Activated T-cell treated with anti-CD3 and anti-CD28 coated beads, Interleukin-2, amount 50 U/mL, for 72 hours (primary cell): Measurements from ENCODE around the gene FOXN4. TPM values are rescaled to one million over a fixed set of nuclear protein-coding genes. Genes with fewer than 3 reads are reported as not detected.
"Not testable (repeated sequence)": the region's sequence is repeated elsewhere in the genome, so short reads cannot be mapped to it uniquely, and the experiment has no call there.

Experiments used
- ATAC-seq, 2 donors: fragments of 150-1000 bp; cut with Tn5 transposase; replicated peaks in 1 of 2; 2 replicates each; pipeline ENCODE4 v1.10.0; 2021; ENCODE audit warnings: moderate library complexity in 2 of 2, mild to moderate bottlenecking in 1 of 2
- DNase-seq, 2 donors: peaks; one replicate each; pipeline ENCODE4 v3.0.0; 2021 to 2022; ENCODE audit warnings: mixed read lengths in 1 of 2
- H3K27ac Mint-ChIP-seq: one replicate; pipeline ENCODE4 v1.8.0; 2022; ENCODE audit warnings: mild to moderate bottlenecking, moderate library complexity, mixed read lengths
- H3K27me3 Mint-ChIP-seq: one replicate; pipeline ENCODE4 v1.8.0; 2022; ENCODE audit warnings: low read depth, mixed read lengths
- H3K36me3 Mint-ChIP-seq, 2 donors: one replicate each; pipeline ENCODE4 v1.8.0; 2022; ENCODE audit warnings: mixed read lengths in 2 of 2, mild to moderate bottlenecking in 1 of 2; ENCODE audit not compliant: insufficient read depth in 2 of 2
- H3K4me1 Mint-ChIP-seq: one replicate; pipeline ENCODE4 v1.8.0; 2022; ENCODE audit warnings: low read depth, mixed read lengths
- H3K4me3 Mint-ChIP-seq, 2 donors: one replicate each; pipeline ENCODE4 v1.8.0; 2022; ENCODE audit warnings: mild to moderate bottlenecking in 2 of 2, mixed read lengths in 2 of 2, moderate library complexity in 2 of 2
- H3K9me3 Mint-ChIP-seq, 2 donors: one replicate each; pipeline ENCODE4 v1.8.0; 2022; ENCODE audit warnings: mixed read lengths in 2 of 2
- total RNA-seq, 2 donors: library from RNA; stranded (reverse); gene quantifications; one replicate each; pipeline ENCODE4 v1.2.3, GENCODE V29; 2022

The FOXN4 gene
- total RNA-seq, 2 donors from 2014 or later, result not detected

DNA sequence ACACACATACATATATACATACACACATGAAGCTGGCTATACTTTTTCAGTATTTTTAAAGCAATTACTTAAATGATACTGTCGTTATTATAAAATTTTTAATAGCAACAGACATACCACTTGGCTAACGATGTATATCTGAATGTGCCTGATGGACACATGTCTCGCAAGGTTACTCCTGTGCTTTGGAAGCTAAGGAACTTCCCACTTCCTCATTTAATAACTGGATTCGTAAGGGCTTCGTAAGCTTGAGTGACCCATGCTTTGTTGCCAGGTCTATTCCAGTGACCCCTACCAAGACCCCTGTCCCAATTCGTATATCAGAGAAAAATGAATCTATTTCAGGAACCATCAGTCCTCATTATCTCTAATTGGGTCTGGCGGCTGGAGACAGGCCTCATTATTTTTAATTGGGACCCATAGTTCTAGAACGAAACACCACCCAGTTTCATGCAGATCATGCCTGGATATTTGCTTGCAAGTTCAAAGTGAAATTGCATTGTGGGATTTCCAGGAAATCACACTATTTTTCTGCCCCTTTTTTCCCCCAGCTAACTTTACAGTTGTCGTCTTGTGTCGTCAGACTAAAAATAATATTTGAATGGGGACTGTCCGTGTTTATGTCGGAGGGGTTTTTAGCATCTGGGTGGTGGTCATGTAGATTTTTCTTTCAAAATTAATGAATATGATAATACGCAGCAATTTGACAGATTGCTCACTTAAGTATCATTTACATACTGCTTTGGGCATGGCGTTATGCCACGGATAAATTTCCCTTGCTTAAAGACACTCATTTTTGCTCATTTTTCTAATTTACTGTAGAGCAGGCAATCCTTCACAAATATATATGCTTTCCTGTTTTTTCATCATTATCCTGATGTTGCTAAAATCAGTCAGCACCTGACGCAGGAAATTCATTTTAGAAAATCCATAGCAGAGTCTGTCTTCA, 21.5 kb upstream of the FOXN4 start:
- no peak overlapping the region for H3K27ac Mint-ChIP-seq
- no peak for DNase-seq
- ATAC-seq, result no peak
- no peak overlapping the region for H3K4me3 Mint-ChIP-seq
- H3K4me1 Mint-ChIP-seq, result no peaks in the 10 kb centered on the region
- no peaks in the 10 kb centered on the region for H3K9me3 Mint-ChIP-seq
- no peaks in the 10 kb centered on the region for H3K36me3 Mint-ChIP-seq
- no peaks in the 10 kb centered on the region for H3K27me3 Mint-ChIP-seq

DNA sequence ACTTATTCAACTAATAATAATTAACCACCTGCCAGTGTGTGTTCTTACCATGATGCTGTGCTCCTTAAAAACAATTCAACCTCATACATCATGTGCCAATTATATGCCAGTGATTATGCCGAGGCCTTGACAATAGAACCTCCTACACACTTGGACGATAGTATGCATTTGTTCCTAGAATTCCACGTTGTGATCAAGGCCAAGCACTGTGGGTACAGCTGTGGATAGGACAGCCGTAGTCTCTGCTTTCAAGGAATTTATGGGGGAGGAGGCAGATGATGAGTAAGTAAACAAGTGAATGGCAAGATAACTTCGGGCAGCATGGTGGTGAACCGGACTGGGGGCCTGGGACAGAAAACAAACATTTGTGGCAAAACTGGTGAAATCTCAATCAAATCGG, 20.6 kb upstream of the FOXN4 start:
- no peak for DNase-seq
- peaks cover 4% of the 10 kb centered on the region for H3K27me3 Mint-ChIP-seq
- H3K27ac Mint-ChIP-seq, result no peak overlapping the region
- ATAC-seq, result no peak
- no peaks in the 10 kb centered on the region for H3K36me3 Mint-ChIP-seq
- H3K4me1 Mint-ChIP-seq, result no peaks in the 10 kb centered on the region
- H3K4me3 Mint-ChIP-seq, result no peak overlapping the region
- no peaks in the 10 kb centered on the region for H3K9me3 Mint-ChIP-seq

GRCh38 chr12:109329003-109329402, 19.9 kb upstream of the FOXN4 start:
- DNase-seq, result no peak
- Mint-ChIP-seq H3K9me3 (no peaks in the 10 kb centered on the region), H3K4me1 (no peaks in the 10 kb centered on the region), H3K4me3 (no peak overlapping the region), H3K27ac (no peak overlapping the region), H3K27me3 (peaks cover 5% of the 10 kb centered on the region), H3K36me3 (no peaks in the 10 kb centered on the region)
- no peak for ATAC-seq

- H3K36me3 Mint-ChIP-seq, H3K4me3 Mint-ChIP-seq, DNase-seq, H3K9me3 Mint-ChIP-seq, H3K27ac Mint-ChIP-seq, H3K4me1 Mint-ChIP-seq, ATAC-seq: not testable (repeated sequence)
- peaks cover 23% of the 10 kb centered on the region for H3K27me3 Mint-ChIP-seq
Observed at GRCh38 chr12:109321294-109321693, 12.2 kb upstream of the FOXN4 start.

DNA sequence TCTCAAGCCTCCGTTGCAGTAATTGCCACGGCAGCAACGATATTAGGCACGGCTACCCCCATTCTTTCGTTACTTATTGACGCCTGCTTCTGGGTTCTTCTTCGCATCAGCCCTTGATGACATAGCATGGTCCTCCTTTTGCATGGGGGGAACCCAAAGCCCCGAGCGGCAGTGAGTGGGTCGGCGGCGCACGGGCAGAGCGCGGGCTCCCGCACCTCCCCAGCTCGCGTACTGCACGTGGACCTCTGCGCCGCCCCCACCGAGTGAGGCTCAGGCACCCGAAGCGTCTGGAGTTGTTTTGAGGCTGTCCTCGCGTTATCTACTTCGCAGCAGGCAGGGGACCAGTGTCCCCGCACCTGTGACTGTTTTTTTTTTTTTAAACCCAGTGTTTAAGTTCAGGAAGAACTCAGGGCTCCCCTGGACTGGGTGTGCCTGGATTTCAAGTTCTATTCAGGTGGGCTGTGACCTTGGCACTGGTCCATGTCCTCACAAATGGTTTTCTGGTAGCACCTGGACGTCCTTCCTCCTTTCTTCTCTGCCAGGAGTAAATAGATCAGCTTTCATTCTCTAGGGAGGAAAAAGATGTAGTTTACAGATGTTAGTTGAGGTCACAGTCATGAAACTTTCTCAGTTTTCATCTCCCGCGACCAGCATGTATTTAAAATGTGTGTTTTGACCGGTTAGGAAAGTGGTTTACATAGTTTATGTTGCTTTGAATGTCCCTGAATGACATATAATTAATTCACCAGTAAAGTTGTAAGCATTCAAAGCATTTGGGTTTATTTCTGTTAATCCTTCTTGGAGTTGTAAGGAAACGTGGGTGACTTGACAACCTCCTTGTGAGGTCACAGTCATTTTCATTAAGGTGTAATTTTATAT, 1.4 kb upstream of the FOXN4 start:
- ATAC-seq (peak; percentile 53 to 62), DNase-seq (peak; percentile 5 to 22)
- Mint-ChIP-seq H3K9me3 (no peaks in the 10 kb centered on the region), H3K27me3 (peaks cover 60% of the 10 kb centered on the region), H3K4me1 (peaks cover 8% of the 10 kb centered on the region), H3K36me3 (no peaks in the 10 kb centered on the region), H3K4me3 (peak overlapping the region; percentile 85 to 92), H3K27ac (peak overlapping the region; percentile 19)

DNA sequence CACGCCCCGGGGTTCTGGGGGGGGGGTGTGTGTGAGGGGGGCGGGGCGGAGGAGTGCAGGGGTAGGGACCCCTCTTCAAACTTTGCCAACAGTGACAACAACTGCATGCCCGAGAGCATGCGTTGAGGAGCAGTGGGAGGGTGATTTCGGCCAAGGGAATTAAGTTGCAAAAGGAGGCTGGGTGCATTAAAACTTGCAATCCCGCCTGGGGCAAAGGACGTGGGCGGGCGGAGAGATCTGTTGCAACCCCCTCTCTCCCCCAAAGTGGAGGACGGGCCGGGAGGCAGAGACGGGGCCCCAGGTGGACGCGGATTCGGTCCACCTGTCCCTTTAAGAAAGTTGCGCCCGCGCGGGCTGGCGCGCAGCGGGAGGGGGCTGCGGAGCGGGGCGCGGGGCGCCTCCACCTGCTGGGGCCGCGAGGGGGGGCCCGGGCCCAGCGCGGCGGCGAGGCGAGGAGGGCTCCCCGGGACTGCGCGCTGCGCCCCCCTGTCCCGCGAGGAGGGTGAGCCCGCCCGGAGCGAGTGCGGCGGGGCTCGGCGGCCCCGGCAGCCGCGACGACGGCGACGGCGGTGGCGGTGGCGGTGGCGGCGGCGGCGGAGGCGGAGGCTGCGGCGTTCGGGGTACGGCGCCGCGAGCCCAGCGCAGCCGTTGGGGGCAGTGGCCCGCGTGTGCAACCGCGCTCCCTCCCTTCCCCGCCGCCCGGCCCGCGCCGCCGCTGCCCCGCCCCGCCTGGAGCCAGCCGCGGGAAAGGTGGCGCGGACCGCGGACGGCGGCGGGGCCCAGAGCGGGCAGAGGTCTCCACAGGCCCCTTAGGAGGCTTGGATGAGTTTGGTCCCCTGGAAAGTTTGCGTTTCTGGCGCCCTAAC, 530 bp upstream of the FOXN4 start:
- H3K36me3 Mint-ChIP-seq, result no peaks in the 10 kb centered on the region
- ATAC-seq (peak; percentile 62 to 63), DNase-seq (peak; percentile 6 to 7)
- H3K9me3 Mint-ChIP-seq, result no peaks in the 10 kb centered on the region
- H3K4me1 Mint-ChIP-seq, result peaks cover 8% of the 10 kb centered on the region
- peaks cover 52% of the 10 kb centered on the region for H3K27me3 Mint-ChIP-seq
- peak overlapping the region; percentile 91 to 92 for H3K4me3 Mint-ChIP-seq
- H3K27ac Mint-ChIP-seq, result no peak overlapping the region

DNA sequence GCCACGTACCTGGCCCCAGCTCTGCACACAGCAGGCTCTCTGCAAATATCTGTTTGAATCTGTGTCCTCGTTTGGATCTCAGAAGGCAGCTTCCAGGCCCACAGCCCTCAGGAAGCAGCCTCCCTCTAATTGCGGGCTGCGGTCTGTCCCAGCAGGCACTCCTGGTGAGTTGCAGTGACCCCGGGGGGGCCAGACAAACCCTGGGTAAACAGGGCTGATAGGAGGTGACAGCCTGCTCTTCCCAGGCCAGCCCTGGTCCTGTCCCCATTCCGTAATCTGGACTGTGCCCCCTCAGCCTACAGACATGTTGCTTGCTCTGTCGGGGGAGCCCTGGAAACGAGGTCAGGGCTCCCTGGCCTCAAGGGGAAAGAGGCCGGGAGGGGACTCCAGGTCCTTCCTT, 2.0 kb downstream of the FOXN4 start:
- Mint-ChIP-seq H3K27ac (no peak overlapping the region), H3K36me3 (no peaks in the 10 kb centered on the region), H3K4me3 (no peak overlapping the region), H3K27me3 (peaks cover 58% of the 10 kb centered on the region), H3K9me3 (no peaks in the 10 kb centered on the region), H3K4me1 (peaks cover 8% of the 10 kb centered on the region)
- ATAC-seq, result no peak
- DNase-seq, result no peak

DNA sequence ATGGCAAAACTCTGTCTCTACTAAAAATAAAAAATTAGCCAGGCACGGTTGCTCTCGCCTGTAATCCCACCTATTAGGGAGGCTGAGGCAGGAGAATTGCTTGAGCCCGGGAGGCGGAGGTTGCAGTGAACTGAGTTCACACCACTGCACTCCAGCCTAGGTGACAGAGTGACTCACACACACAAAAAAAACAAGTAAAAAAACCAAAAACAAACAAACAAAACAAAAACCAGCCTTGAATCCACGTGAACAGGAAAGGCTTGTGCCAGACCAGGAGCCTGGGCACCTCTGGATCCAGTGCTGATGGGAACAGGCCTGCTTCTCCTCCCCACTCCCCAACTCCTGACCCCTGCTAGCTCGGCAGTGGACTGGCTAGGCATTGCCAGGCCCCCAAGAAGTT, 3.5 kb downstream of the FOXN4 start:
- DNase-seq (no peak), ATAC-seq (no peak)
- H3K27me3 Mint-ChIP-seq, result peaks cover 53% of the 10 kb centered on the region
- H3K27ac Mint-ChIP-seq, result no peak overlapping the region
- peaks cover 4% of the 10 kb centered on the region for H3K4me1 Mint-ChIP-seq
- H3K4me3 Mint-ChIP-seq, result no peak overlapping the region
- H3K9me3 Mint-ChIP-seq, result no peaks in the 10 kb centered on the region
- no peaks in the 10 kb centered on the region for H3K36me3 Mint-ChIP-seq

DNA sequence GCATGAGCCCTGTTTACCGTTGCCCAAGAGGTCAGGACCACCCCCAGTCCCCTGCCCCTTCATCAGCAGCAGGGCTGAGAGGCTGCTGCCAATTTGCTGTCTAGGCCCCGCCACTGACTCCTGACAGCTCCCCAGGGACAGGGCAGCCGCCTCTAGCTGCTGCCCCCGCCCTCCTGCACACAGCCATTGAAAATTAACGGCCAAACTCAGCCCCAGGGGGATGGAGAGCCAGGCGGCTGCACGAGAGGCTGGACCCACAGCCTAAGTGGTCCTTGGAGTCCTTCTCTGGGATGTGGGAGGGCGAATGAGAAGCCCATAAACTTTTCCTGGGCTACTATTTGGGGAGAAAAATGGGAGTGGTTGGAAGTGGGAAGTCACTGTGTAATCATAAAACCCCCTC, 4.6 kb downstream of the FOXN4 start:
- Mint-ChIP-seq H3K36me3 (no peaks in the 10 kb centered on the region), H3K27ac (no peak overlapping the region), H3K9me3 (no peaks in the 10 kb centered on the region), H3K4me1 (no peaks in the 10 kb centered on the region), H3K4me3 (no peak overlapping the region), H3K27me3 (peaks cover 48% of the 10 kb centered on the region)
- ATAC-seq, result no peak
- DNase-seq, result no peak

GRCh38 chr12:109302770-109303169, 6.3 kb downstream of the FOXN4 start:
- no peak for DNase-seq
- H3K36me3 Mint-ChIP-seq, result no peaks in the 10 kb centered on the region
- no peak for ATAC-seq
- no peak overlapping the region for H3K4me3 Mint-ChIP-seq
- peaks cover 36% of the 10 kb centered on the region for H3K27me3 Mint-ChIP-seq
- no peaks in the 10 kb centered on the region for H3K4me1 Mint-ChIP-seq
- H3K27ac Mint-ChIP-seq, result no peak overlapping the region
- no peaks in the 10 kb centered on the region for H3K9me3 Mint-ChIP-seq

DNA sequence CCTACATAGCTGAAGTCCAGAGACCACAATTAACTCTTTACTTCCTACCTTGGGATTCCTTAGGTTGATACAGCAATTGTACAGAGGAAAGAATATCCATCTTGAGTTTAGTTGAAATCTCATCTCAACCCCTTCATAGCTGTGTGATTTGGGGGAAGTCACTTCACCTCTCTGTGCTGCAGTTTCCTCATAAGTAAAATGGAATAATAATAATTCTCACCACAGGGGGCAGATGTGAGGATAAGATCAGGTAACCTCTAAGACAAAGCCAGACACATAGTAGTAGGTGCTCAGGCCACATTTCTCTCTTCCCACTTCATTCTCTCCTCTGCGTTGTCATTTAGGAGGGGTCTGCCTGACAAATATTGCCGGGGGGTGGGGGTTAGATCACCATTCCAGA, 6.7 kb downstream of the FOXN4 start:
- peaks cover 32% of the 10 kb centered on the region for H3K27me3 Mint-ChIP-seq
- no peaks in the 10 kb centered on the region for H3K36me3 Mint-ChIP-seq
- ATAC-seq (no peak), DNase-seq (no peak)
- H3K4me1 Mint-ChIP-seq, result no peaks in the 10 kb centered on the region
- H3K27ac Mint-ChIP-seq, result no peak overlapping the region
- H3K4me3 Mint-ChIP-seq, result no peak overlapping the region
- H3K9me3 Mint-ChIP-seq, result no peaks in the 10 kb centered on the region

DNA sequence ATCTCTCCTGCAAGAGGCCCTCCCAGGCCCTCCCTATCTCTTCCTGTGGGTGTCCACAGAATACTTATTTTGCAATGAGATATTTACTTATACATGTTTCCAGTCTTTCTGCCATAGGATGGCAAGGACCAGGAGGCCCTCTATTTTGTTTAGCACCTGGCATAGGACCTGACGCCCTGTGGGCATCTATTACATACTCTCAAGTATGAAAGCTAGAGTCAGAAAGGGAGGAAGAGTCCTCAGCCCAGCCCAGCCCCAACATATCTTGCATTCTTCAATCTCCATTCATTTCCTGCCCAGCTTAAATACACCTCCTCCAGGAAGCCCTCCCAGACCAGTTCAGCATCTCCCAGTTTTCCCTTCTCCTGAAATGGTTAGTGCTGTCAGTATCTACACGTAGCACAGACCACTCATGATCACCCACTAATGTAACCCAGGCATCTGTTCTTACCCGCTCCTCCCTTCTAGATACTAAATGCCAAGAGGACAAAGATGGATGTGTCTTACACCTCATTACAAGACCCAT, 7.4 kb downstream of the FOXN4 start:
- H3K4me3 Mint-ChIP-seq, result no peak overlapping the region
- no peaks in the 10 kb centered on the region for H3K4me1 Mint-ChIP-seq
- no peak overlapping the region for H3K27ac Mint-ChIP-seq
- ATAC-seq (no peak), DNase-seq (no peak)
- H3K27me3 Mint-ChIP-seq, result peaks cover 30% of the 10 kb centered on the region
- no peaks in the 10 kb centered on the region for H3K9me3 Mint-ChIP-seq
- H3K36me3 Mint-ChIP-seq, result no peaks in the 10 kb centered on the region
